SK-N-SH (cell line): ENCODE results near the gene PLXDC1.
A peak's percentile ranks its signal among the peaks of the same experiment; 100 is the strongest.

Experiments
- CHD2 ChIP-seq: fragments of 150-350 bp; IDR thresholded peaks from 2 replicates; pipeline ENCODE4 v1.6.1; 2018; ENCODE audit warnings: low read length; ENCODE audit not compliant: partially characterized antibody
- CTCF ChIP-seq: fragments of 200-600 bp; sonication (generic); IDR thresholded peaks from 2 replicates; pipeline ENCODE4 v1.6.1; 2017; ENCODE audit warnings: antibody characterized with exemption, mild to moderate bottlenecking, moderate library complexity
- EP300 ChIP-seq, 2 experiments: IDR thresholded peaks; 2 replicates each; pipeline versions ENCODE4 v1.4.0 to v1.6.1; 2012; ENCODE audit warnings: borderline replicate concordance in 1 of 2, low read depth in 1 of 2, low read length in 1 of 2
- MAX ChIP-seq: IDR thresholded peaks from 2 replicates; pipeline ENCODE4 v1.4.0; 2012; ENCODE audit warnings: low read depth
- MXI1 ChIP-seq: IDR thresholded peaks from 2 replicates; pipeline ENCODE4 v1.6.1; 2012; ENCODE audit warnings: mild to moderate bottlenecking, low read depth, low read length, improper control_type of control experiment
- POLR2AphosphoS5 ChIP-seq: IDR thresholded peaks from 2 replicates; pipeline ENCODE4 v1.6.1; 2012; ENCODE audit warnings: low read depth, low read length
- SIN3A ChIP-seq: IDR thresholded peaks from 2 replicates; pipeline ENCODE4 v1.6.1; 2012; ENCODE audit warnings: low read depth, mild to moderate bottlenecking, low read length, moderate library complexity, borderline replicate concordance
- USF2 ChIP-seq: fragments of 150-350 bp; IDR thresholded peaks from 2 replicates; pipeline ENCODE4 v1.6.1; 2017; ENCODE audit warnings: antibody characterized with exemption, low read length, low read depth, borderline replicate concordance

DNA sequence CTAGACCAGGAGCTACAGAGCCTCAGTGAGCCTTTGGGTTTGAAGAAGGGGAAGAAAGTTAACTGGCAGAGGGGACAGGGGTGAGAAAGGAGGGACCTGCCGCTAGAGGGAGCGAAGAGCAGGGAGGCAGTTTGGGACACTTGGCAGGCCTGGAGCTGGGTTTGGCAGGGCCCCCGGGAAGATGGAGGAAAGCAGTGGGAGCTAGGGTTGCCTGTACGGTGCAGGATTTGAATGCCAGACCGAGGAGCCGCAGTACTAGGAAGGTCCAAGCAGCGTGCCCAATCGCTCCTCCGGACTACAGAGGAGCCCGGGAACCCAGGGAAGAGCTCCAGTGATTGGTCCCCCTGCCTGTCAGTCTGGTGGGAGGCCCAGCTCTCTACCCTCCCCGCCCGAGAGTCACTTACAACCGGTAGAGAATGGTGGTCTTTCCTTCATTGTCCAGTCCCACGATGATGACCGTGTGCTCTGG is 13.3 kb upstream of the PLXDC1 start:
- TF ChIP-seq MAX: peak; percentile 20; the same call in 1 of the 2 replicates
- TF ChIP-seq MXI1: 0 out of 2 replicates have a peak, but pooled peaks have one; percentile 37
- TF ChIP-seq CTCF: peak; percentile 78
- no peak for TF ChIP-seq EP300 (IDR thresholded peaks at IDR 0.05; ENCODE audit: borderline replicate concordance in 1 of 2, low read depth in 1 of 2, low read length in 1 of 2)
- peak; percentile 46; the same call in 1 of the 2 replicates for TF ChIP-seq POLR2AphosphoS5
- no peak for TF ChIP-seq USF2
- peak; percentile 61; the same call in 1 of the 2 replicates for TF ChIP-seq SIN3A
- TF ChIP-seq CHD2: no peak
